ENCODE measurements around the gene KCTD10.
"Not testable (repeated sequence)": the region's sequence is repeated elsewhere in the genome, so short reads cannot be mapped to it uniquely, and the experiment has no call there.

KCTD10 gene

DNA sequence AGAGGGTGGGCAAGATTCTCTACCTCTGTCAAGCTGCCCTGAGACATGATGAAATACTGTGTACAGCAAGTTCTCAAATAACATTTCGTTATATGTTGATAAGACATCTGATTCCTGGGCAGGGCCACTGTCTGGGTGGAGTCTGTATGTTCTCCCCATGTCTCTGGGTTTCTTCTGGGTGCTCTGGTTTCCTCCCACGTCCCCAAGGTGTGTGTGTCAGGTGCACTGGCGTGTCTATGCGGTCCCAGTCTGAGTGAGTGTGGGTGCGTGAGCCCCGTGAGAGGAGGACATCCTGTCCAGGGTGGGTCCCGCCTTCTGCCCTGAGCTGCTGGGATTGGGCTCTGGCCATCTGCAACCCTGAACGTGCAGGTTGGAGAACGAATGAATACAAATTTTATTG is 29.6 kb downstream of the KCTD10 start:
- no peak for DNase-seq (ENCODE audit: extremely low read depth, low read depth)
- TF ChIP-seq, protein P1, sequence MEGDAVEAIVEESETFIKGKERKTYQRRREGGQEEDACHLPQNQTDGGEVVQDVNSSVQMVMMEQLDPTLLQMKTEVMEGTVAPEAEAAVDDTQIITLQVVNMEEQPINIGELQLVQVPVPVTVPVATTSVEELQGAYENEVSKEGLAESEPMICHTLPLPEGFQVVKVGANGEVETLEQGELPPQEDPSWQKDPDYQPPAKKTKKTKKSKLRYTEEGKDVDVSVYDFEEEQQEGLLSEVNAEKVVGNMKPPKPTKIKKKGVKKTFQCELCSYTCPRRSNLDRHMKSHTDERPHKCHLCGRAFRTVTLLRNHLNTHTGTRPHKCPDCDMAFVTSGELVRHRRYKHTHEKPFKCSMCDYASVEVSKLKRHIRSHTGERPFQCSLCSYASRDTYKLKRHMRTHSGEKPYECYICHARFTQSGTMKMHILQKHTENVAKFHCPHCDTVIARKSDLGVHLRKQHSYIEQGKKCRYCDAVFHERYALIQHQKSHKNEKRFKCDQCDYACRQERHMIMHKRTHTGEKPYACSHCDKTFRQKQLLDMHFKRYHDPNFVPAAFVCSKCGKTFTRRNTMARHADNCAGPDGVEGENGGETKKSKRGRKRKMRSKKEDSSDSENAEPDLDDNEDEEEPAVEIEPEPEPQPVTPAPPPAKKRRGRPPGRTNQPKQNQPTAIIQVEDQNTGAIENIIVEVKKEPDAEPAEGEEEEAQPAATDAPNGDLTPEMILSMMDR (IDR thresholded peaks at IDR 0.05; ENCODE audit: low read depth, low read length, missing control alignments): no peak
- H3K4me3 ChIP-seq (replicated peaks; ENCODE audit: low read depth, low read length): no peak overlapping the region

DNA sequence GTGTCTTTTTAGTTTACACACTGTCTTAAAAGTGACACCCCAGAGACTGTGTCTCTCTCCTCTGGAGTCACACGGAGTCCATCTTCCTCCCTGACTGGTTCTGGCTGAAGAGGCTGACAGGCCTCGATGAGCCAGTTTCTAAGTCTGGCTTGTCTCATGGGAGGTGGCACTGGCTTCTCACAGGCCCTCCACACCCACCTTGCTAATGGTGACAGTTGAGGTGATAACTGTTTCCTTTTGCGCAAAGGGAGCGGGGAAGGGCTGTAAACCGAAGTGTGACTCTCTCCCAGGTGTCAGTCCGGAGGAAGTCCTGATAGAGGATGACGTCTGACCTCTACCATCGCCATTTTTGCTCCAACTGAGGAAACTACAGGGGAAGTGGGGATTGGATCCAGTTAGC is 30.2 kb downstream of the KCTD10 start:
- TF ChIP-seq, protein P1 (IDR thresholded peaks at IDR 0.05; ENCODE audit: low read depth, low read length, missing control alignments): no peak
- no peak for DNase-seq (ENCODE audit: extremely low read depth, low read depth)
- no peak overlapping the region for H3K4me3 ChIP-seq (replicated peaks; ENCODE audit: low read depth, low read length)

DNA sequence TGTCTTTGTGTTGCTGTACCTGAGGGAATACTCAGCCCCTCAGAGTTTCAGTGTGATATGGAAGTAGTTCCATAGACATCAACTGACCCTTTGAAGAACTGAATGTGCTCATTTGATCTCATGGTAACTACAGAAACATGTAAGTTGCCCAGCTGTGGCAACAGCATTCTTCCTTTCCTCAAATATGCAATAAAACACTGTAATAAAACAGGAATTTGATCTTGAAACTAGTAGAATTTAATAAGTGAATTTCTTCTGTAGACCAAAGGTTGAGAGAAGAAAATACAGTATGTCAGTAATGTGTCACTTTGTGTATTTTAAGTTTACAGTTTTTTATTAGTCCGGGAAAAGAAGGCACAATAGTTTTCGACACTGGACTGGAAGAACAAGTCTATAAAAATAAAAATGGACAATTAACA is 31.9 kb downstream of the KCTD10 start:
- H3K4me3 ChIP-seq (replicated peaks; ENCODE audit: low read depth, low read length): no peak overlapping the region
- DNase-seq (ENCODE audit: extremely low read depth, low read depth): no peak
- TF ChIP-seq, protein P1 (IDR thresholded peaks at IDR 0.05; ENCODE audit: low read depth, low read length, missing control alignments): no peak

DNA sequence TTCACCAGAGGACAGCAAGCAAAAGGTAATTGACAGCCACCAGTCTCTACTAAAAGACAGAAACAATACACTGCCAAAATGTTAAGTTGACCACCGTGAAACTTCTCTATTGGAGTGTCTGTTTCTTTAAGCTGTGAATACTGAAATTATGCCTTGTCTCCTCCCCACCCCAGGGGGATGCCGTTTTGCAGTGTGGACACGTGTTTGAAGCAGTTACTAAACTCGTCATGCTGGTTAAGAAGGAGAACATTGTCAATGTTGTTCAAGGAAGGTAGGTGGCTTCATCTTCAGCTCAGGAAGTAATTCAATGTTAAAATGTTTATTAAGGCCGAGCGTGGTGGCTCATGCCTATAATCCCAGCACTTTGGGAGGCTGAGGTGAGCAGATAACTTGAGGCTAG is 32.8 kb downstream of the KCTD10 start:
- no peak overlapping the region for H3K4me3 ChIP-seq (replicated peaks; ENCODE audit: low read depth, low read length)
- TF ChIP-seq, protein P1 (IDR thresholded peaks at IDR 0.05; ENCODE audit: low read depth, low read length, missing control alignments): no peak
- DNase-seq (ENCODE audit: extremely low read depth, low read depth): no peak

DNA sequence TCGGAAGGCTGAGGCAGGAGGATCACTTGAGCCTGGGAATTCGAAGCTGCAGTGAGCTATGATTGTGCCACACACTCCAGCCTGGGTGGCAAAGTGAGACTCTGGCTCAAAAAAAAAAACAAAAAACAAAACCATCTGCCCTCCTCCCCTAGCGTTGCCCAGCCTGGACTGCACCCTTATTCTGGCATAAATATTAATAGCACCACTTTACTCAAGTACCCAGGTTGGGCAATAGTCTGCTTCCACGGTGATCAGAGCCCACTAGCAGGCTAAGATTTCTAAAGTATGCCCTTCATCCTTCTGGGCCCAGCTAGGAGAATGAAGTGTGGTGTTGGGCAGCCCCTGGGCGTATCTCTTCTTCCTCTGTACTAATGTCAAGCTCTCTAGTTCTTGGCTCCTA is 33.3 kb downstream of the KCTD10 start:
- DNase-seq (ENCODE audit: extremely low read depth, low read depth): no peak
- TF ChIP-seq, protein P1 (IDR thresholded peaks at IDR 0.05; ENCODE audit: low read depth, low read length, missing control alignments): no peak
- no peak overlapping the region for H3K4me3 ChIP-seq (replicated peaks; ENCODE audit: low read depth, low read length)

DNA sequence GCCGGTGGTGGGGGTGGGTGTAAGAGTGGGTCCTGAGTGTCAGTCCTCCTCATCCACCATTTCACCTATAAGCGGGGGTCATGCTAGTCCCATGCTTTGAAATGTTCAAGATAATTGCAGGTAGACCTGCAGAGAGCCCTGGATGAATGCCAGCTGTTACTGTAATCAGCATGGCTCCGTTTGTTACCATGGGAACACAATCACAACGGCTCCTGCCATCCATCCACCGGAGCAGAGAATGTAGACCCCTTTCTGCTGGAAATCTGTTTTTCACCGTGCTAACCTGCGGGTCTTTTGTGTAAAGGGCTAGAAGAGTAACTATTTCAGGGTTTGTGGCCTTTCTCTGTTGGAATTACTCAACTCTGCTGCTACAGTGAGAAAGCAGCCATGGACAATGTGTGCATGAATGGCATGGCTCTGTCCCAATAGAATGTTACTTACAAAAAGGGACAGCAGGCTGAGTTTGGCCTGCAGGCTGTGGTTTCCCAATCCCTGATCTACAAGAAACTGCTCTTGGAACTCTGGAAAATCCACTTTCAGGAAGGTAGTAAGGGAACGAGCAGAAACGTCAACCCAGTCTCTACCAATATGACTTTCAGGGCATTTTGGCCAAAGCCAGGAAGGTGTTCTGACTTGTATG is 36.1 kb downstream of the KCTD10 start:
- DNase-seq (ENCODE audit: extremely low read depth, low read depth): no peak
- H3K4me3 ChIP-seq (replicated peaks; ENCODE audit: low read depth, low read length): no peak overlapping the region
- TF ChIP-seq, protein P1 (IDR thresholded peaks at IDR 0.05; ENCODE audit: low read depth, low read length, missing control alignments): no peak

DNA sequence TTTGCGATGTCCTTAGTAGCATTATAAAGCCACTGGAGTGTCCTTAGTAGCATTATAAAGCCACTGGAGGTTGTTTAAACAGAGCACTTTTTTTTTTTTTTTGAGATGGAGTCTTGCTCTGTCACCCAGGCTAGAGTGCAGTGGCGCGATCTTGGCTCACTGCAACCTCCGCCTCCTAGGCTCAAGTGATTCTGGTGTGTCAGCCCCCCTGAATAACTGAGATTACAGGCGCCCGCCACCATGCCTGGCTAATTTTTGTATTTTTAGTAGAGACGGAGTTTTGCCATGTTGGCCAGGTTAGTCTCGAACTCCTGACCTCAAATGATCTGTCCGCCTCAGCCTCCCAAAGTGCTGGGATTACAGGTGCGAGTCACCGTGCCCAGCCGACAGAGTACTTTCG is 37.1 kb downstream of the KCTD10 start:
- not testable (repeated sequence) for DNase-seq (ENCODE audit: extremely low read depth, low read depth); H3K4me3 ChIP-seq (replicated peaks; ENCODE audit: low read depth, low read length)

Measured in HFF-Myc (cell line).